Vagina (tissue), 2 donors: ENCODE data around the gene PPEF1.

Experiments
- CTCF ChIP-seq, 3 experiments: fragments of 450-650 bp in 2 of 3; fragments of 200-600 bp in 1 of 3; sonication (generic) in 1 of 3; IDR thresholded peaks; one replicate each; pipeline ENCODE4 v1.5.1; 2017 to 2019; ENCODE audit warnings: antibody characterized with exemption in 3 of 3, mild to moderate bottlenecking in 2 of 3, moderate library complexity in 2 of 3
- POLR2A ChIP-seq, 2 donors: fragments of 450-650 bp; IDR thresholded peaks; one replicate each; pipeline ENCODE4 v1.6.1; 2017; ENCODE audit warnings: antibody characterized with exemption in 2 of 2, mild to moderate bottlenecking in 2 of 2, moderate library complexity in 2 of 2
- POLR2AphosphoS5 ChIP-seq, 2 donors: sonication (generic); formaldehyde crosslinking; IDR thresholded peaks; one replicate each; pipeline ENCODE4 v1.9.0; 2017; ENCODE audit warnings: antibody characterized with exemption in 2 of 2, mild to moderate bottlenecking in 2 of 2, low read depth in 1 of 2; ENCODE audit not compliant: insufficient read depth in 1 of 2

GRCh38 chrX:18674417-18674787 is 33.0 kb upstream of the PPEF1 start:
- TF ChIP-seq CTCF (IDR thresholded peaks at IDR 0.05) = no peak
- no peak for TF ChIP-seq POLR2A (IDR thresholded peaks at IDR 0.05)
- TF ChIP-seq POLR2AphosphoS5 (IDR thresholded peaks at IDR 0.05; ENCODE audit: insufficient read depth in 1 of 2, low read depth in 1 of 2) = no peak
